ENCODE measurements around the gene LCOR.

LCOR gene

GRCh38 chr10:97037365-97038361 lies 205.6 kb downstream of the LCOR start:
- peak; percentile 83 for DNase-seq

GRCh38 chr10:97038688-97039087 lies 206.6 kb downstream of the LCOR start:
- DNase-seq: no peak

DNA sequence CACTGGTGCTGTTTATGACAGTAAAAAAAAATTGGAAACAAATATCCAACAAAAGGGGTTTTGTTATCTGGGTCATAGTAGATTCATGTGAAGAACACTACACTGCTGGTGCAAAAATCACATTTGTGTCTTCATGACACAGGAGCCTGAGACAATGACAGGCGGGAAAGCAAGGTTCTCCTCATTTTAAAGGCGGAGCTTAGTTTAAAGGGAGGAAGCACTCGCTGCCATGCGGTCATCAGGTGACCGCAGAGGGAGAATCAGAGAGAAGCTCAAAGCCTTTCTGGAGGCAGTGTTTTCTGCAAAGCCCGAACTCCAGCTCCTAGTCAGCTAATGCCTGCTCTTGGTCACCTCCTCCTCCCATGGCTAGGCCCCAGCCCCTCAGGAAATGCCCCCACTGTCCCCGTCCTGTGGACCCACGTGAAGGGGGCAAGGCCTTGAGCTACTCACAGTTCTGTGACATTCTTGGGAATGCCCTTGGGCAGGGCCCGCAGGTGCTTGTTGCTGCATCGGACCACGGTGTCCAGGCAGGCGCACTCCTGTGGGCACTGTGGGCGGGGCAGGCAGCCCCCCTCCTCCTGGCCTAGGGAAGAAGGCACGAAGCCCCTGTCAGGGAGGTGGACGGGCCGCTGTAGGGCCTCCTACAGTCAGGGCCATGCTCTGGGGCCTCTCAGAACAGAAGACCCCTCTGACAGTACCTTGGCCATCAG lies 207.6 kb downstream of the LCOR start:
- DNase-seq: no peak

DNA sequence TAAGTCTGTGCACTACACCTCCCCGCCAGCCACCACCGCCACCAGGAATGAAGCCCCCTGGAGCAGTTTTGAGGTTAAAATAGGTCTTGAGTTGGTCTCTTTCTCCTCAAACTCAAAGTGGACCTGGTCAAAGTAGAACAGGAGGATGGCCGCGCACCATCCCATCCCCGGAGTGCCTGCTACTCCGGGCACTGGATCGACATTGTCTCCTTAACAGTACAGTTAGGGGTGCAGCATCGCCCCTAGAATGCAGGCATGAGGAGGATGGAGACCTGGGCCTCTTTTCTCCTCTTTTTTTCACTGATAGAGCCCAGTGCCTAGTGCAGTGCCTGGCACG lies 208.1 kb downstream of the LCOR start:
- DNase-seq: no peak

DNA sequence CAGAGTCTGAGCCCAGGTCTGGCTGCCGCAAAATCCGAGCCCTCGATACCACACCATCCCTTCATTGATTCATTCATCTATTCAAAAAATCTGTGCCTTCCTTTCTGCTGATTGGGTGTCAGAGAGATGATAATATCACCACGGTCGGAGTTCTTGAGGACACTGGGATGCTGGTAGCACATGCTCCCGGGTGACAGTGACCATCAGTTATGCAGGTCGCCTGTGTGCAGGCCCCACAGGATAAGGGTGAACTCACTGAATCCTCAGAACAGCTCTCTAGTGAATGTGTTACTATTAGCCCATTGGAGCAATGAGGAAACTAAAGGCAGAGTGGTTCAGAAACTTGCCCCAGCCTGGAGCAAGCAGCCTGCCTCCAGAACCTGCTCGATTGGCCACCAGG lies 208.6 kb downstream of the LCOR start:
- DNase-seq: no peak

DNA sequence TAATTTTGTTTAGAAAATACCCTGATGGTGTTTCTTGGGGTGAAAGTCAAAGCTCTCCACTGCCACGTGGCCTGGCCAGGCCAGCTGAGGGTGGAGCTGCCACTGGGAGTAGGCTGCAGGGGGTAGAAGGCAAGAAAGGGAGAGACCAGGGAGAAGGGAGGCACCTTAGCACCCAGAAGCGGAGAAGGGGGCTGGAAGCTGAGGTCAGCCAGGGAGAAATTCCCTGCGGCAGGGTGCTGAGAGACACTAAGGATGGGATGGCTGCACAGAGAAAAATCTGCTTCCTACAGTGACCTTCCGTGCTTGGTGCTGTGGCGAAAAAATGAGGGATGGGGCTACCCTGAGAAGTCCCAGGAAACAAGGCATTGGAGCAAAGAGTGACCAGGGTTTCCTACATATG lies 210.0 kb downstream of the LCOR start:
- no peak for DNase-seq

DNA sequence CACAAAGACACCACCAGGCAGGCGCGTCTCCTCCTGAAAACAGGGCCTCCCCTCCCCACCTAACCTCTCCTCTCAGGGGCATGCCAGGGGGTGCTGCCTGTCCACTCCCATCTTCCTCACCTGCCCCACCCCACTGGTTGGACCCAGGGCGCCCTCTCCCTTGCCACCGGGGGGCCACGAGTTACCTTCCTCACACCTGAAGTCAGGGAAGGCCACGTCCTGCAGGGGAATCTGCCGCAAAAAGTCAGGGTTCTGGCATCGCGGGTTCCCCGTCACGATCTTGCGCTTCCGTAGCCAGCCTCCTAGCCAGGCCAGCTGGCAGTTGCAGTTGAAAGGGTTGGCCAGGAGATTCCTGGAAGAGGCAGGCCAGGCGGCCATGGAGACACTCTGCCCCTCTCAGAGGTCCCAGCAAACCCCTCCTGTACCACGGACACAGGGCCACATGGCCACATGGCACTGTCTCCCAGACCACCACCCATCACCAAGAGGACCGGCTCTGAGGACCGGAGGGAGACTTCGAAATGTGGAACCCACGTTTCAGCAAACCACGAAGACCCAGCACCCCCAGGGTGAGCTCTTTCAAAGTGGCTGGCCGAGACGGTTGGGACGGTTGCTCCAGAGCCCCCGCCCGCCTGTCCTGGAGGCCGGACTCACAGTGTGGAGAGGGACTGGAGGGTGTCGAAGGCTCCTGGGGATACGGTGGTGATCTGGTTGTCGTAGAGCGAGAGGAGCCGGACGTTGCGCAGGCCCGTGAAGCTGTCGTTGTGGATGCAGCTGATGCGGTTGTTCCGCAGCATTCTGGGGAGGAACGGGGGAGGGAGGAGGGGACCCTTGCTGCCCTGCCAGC lies 210.8 kb downstream of the LCOR start:
- peak; percentile 10 for DNase-seq

GRCh38 chr10:97043563-97043855 lies 211.4 kb downstream of the LCOR start:
- peak; percentile 5 for DNase-seq
